ENCODE results near the gene SLC30A10. TPM values are rescaled to one million over a fixed set of nuclear protein-coding genes. Genes with fewer than 3 reads are reported as not detected.

The SLC30A10 gene
- total RNA-seq, 1 experiment from 2014 or later, result 0.09 TPM

DNA sequence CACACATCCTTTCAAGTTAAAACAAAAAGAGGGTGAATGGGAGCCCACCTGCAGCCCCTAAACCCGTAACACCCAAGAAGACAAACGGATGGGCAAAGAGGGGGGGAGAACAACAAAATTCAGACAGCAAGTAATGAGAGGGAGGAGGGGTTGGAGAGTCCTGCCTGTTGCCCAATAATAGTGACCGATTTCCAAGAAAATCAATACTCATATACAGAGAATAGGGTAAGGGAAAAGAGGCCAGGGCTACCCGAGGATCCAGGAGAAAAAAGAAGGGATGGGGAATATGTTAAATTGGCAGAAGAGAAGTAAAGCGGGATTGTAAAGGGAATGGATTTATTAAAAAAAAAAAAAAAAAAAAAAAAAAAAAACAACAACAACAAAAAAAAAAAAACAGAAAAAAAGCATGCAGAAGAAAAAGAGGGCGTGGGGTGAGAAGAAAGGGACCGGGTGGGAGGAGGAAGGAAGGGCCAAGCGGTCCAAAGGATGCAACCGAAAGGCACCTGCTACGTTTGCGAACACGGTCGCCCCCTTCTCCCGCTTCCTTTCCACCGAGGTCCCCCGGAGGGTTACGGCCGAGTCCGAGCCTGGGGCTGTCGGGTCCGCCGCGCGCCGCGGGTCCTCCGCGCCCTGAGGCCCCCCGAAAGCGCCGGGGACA, 930 bp downstream of the SLC30A10 start:
- TF ChIP-seq, protein P1, sequence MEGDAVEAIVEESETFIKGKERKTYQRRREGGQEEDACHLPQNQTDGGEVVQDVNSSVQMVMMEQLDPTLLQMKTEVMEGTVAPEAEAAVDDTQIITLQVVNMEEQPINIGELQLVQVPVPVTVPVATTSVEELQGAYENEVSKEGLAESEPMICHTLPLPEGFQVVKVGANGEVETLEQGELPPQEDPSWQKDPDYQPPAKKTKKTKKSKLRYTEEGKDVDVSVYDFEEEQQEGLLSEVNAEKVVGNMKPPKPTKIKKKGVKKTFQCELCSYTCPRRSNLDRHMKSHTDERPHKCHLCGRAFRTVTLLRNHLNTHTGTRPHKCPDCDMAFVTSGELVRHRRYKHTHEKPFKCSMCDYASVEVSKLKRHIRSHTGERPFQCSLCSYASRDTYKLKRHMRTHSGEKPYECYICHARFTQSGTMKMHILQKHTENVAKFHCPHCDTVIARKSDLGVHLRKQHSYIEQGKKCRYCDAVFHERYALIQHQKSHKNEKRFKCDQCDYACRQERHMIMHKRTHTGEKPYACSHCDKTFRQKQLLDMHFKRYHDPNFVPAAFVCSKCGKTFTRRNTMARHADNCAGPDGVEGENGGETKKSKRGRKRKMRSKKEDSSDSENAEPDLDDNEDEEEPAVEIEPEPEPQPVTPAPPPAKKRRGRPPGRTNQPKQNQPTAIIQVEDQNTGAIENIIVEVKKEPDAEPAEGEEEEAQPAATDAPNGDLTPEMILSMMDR (conservative IDR thresholded peaks at IDR 0.05), result no peak
- H3K4me2 ChIP-seq (ENCODE audit: insufficient read depth, insufficient read length, low read length), result peak overlapping the region; percentile 64
- no CpG with 5 or more reads among the region's 31 CpGs for WGBS (ENCODE audit: extremely low coverage, insufficient read length, low lambda C conversion rate)

More for the DNA sequence above, 930 bp downstream of the SLC30A10 start:
- Histone ChIP-seq H3K4me1 (ENCODE audit: insufficient read depth, low read length) (no peaks in the 10 kb centered on the region), H4K20me1 (ENCODE audit: control insufficient read depth, insufficient read depth, insufficient read length) (no peaks in the 10 kb centered on the region), H3K18ac (ENCODE audit: insufficient read length, low read depth, low read length) (no peak overlapping the region), H3K79me1 (ENCODE audit: insufficient read depth, low read depth, low read length, poor library complexity, severe bottlenecking) (no peaks in the 10 kb centered on the region), H4K8ac (replicated peaks; ENCODE audit: insufficient read length, low read depth, low read length) (no peak overlapping the region), H2AFZ (ENCODE audit: low read length) (no peak overlapping the region), H3K9ac (ENCODE audit: extremely low read depth, insufficient read length, low read length) (no peak overlapping the region), H3T11ph (ENCODE audit: low read length) (no peak overlapping the region), H2BK120ac (ENCODE audit: low read depth, low read length, poor library complexity, severe bottlenecking) (no peak overlapping the region), H3K14ac (ENCODE audit: insufficient read depth, low read length) (no peak overlapping the region), H3K56ac (ENCODE audit: insufficient read length, low read depth, low read length) (no peak overlapping the region), H3K23me2 (ENCODE audit: insufficient read length, low read depth, low read length, poor library complexity, severe bottlenecking) (peaks cover 10% of the 10 kb centered on the region), H2BK12ac (ENCODE audit: insufficient read length, low read depth, low read length) (no peak overlapping the region), H3K9me3 (ENCODE audit: control insufficient read depth, low read depth, low read length) (no peaks in the 10 kb centered on the region), H3K23ac (ENCODE audit: insufficient read length, low read depth, low read length) (no peak overlapping the region), H3K4ac (ENCODE audit: low read depth, low read length) (no peak overlapping the region), H4K5ac (ENCODE audit: insufficient read length, low read depth, low read length) (no peak overlapping the region), H2AK5ac (ENCODE audit: insufficient read length, low read length) (no peak overlapping the region), H2BK15ac (ENCODE audit: low read depth, low read length) (no peak overlapping the region), H3K79me2 (ENCODE audit: insufficient read depth, low read length) (no peaks in the 10 kb centered on the region), H2BK20ac (ENCODE audit: low read depth, low read length, poor library complexity, severe bottlenecking) (no peak overlapping the region), H2BK5ac (ENCODE audit: insufficient read length, low read length) (no peak overlapping the region), H3K27ac (ENCODE audit: insufficient read length, low read depth, low read length) (no peak overlapping the region), H4K91ac (ENCODE audit: insufficient read length, low read depth, low read length) (no peak overlapping the region), H3K27me3 (ENCODE audit: insufficient read depth, low read length) (peaks cover 13% of the 10 kb centered on the region; the same call in 1 of the 2 replicates)
- Mint-ChIP-seq H3K4me1 (peaks cover 13 to 20% of the 10 kb centered on the region in 2 experiments), H3K9me3 (peaks cover 0 to 3% of the 10 kb centered on the region in 2 experiments; a peak in 3 of 5 replicates), H3K36me3 (ENCODE audit: insufficient read depth in 1 of 3, low read depth in 3 of 3) (no peaks in the 10 kb centered on the region), H3K27ac (no peak overlapping the region), H3K27me3 (ENCODE audit: low read depth) (peaks cover 43% of the 10 kb centered on the region), H3K4me3 (peak overlapping the region; percentile 74 to 88)
- DNase-seq, result no peak
